CD4-positive, CD25-positive, alpha-beta regulatory T cell (primary cell): ENCODE data around the gene XPOT. TPM values are rescaled to one million over a fixed set of nuclear protein-coding genes. Genes with fewer than 3 reads are reported as not detected.
A peak's percentile ranks its signal among the peaks of the same experiment; 100 is the strongest.

Experiments used
- ATAC-seq, 2 donors: fragments of 150-1000 bp; cut with Tn5 transposase; one replicate each; pipeline ENCODE4 v1.10.0; 2021; ENCODE audit warnings: low read depth in 2 of 2, moderate number of reproducible peaks in 2 of 2, moderate library complexity in 1 of 2
- DNase-seq, 3 donors: peaks; one replicate each; pipeline versions ENCODE4 v3.0.0 to v3.0.0-alpha.2; 2012 to 2022; ENCODE audit warnings: mixed read lengths in 1 of 3
- H3K27ac ChIP-seq: one replicate; pipeline ENCODE4 v1.7.0; 2013; ENCODE audit warnings: mild to moderate bottlenecking, low read length; ENCODE audit not compliant: insufficient read depth, poor library complexity, severe bottlenecking
- H3K27me3 ChIP-seq: one replicate; pipeline ENCODE4 v1.7.0; 2013; ENCODE audit warnings: low read length; ENCODE audit not compliant: control insufficient read depth, insufficient read depth
- H3K36me3 ChIP-seq: one replicate; pipeline ENCODE4 v1.7.0; 2013; ENCODE audit warnings: mild to moderate bottlenecking, low read length, moderate library complexity; ENCODE audit not compliant: control insufficient read depth, insufficient read depth
- H3K4me1 ChIP-seq: 2 replicates; pipeline ENCODE4 v1.7.0; 2013; ENCODE audit warnings: mild to moderate bottlenecking, low read length; ENCODE audit not compliant: insufficient read depth, control insufficient read depth, poor library complexity, severe bottlenecking
- H3K4me3 ChIP-seq: one replicate; pipeline ENCODE4 v1.7.0; 2013; ENCODE audit warnings: low read depth, mild to moderate bottlenecking, low read length, moderate library complexity
- H3K9me3 ChIP-seq, 2 experiments: 1 replicate in 1 of 2; 2 replicates in 1 of 2; pipeline ENCODE4 v1.7.0; 2013; ENCODE audit warnings: low read length in 2 of 2, mild to moderate bottlenecking in 1 of 2, moderate library complexity in 1 of 2; ENCODE audit not compliant: control insufficient read depth in 2 of 2
- H3K27ac Mint-ChIP-seq, 3 donors: one replicate each; pipeline ENCODE4 v1.8.0; 2020 to 2022; ENCODE audit warnings: mild to moderate bottlenecking in 3 of 3, mixed read lengths in 3 of 3, moderate library complexity in 2 of 3
- H3K27me3 Mint-ChIP-seq: one replicate; pipeline ENCODE4 v1.8.0; 2022; ENCODE audit warnings: mild to moderate bottlenecking, mixed read lengths
- H3K36me3 Mint-ChIP-seq: one replicate; pipeline ENCODE4 v1.8.0; 2020; ENCODE audit warnings: mixed read lengths
- H3K4me1 Mint-ChIP-seq, 4 donors: one replicate each; pipeline ENCODE4 v1.8.0; 2020 to 2022; ENCODE audit warnings: mixed read lengths in 4 of 4, mild to moderate bottlenecking in 1 of 4
- H3K4me3 Mint-ChIP-seq, 4 donors: one replicate each; pipeline ENCODE4 v1.8.0; 2020 to 2022; ENCODE audit warnings: mild to moderate bottlenecking in 4 of 4, mixed read lengths in 4 of 4, moderate library complexity in 3 of 4
- H3K9me3 Mint-ChIP-seq, 7 donors: one replicate each; pipeline ENCODE4 v1.8.0; 2020 to 2022; ENCODE audit warnings: mixed read lengths in 7 of 7, mild to moderate bottlenecking in 3 of 7, moderate library complexity in 2 of 7
- polyA plus RNA-seq, 4 donors: library from polyadenylated mRNA; unstranded; fragments of 300-500 nt; fragmentation: Illumina TruSeq; gene quantifications; one replicate each; pipeline ENCODE4 v1.2.3, GENCODE V29; 2021
- total RNA-seq: library from RNA; stranded (reverse); gene quantifications from one replicate; pipeline ENCODE4 v1.2.3, GENCODE V29; 2022

The XPOT gene
- total and polyA plus RNA-seq, 5 donors from 2014 or later, result 27.7 to 59.6 (median 37.0) TPM

DNA sequence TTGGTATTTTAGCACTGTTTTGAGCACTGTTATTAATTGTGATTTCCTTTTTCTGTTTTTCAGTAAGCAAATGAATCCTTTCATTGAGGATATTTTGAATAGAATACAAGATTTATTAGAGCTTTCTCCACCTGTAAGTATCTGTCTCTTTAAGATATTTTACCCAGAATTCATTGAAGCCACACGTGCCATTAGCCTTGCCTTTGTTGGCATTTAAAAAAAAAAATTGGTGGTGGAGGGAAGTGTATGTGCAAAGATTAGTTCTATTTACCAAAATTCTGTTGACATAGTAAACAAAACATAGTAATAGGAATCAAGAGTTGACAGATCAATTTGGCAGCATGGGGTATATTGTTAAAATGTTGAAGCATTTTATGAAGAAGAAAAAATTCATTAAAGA lies 23.8 kb downstream of the XPOT start:
- H3K9me3 Mint-ChIP-seq, result no peaks in the 10 kb centered on the region
- Histone ChIP-seq H3K9me3 (no peaks in the 10 kb centered on the region), H3K4me1 (no peaks in the 10 kb centered on the region), H3K36me3 (peaks cover 97% of the 10 kb centered on the region), H3K27ac (no peak overlapping the region), H3K27me3 (no peaks in the 10 kb centered on the region), H3K4me3 (no peak overlapping the region)
- DNase-seq (no peak), ATAC-seq (no peak)
- peak overlapping the region in 1 of 3 donors; percentile 21 for H3K27ac Mint-ChIP-seq
- H3K27me3 Mint-ChIP-seq, result no peaks in the 10 kb centered on the region
- H3K4me3 Mint-ChIP-seq, result no peak overlapping the region
- peaks cover 0 to 17% (median 1%) of the 10 kb centered on the region in 4 donors for H3K4me1 Mint-ChIP-seq
- H3K36me3 Mint-ChIP-seq, result peaks cover 54% of the 10 kb centered on the region

GRCh38 chr12:64428956-64429355 lies 24.8 kb downstream of the XPOT start:
- Histone ChIP-seq H3K4me3 (no peak overlapping the region), H3K27ac (no peak overlapping the region), H3K27me3 (no peaks in the 10 kb centered on the region), H3K36me3 (peaks cover 97% of the 10 kb centered on the region), H3K9me3 (no peaks in the 10 kb centered on the region), H3K4me1 (no peaks in the 10 kb centered on the region)
- DNase-seq, result no peak
- peak overlapping the region in 1 of 3 donors; percentile 43 for H3K27ac Mint-ChIP-seq
- peaks cover 0 to 17% (median 1%) of the 10 kb centered on the region in 4 donors for H3K4me1 Mint-ChIP-seq
- ATAC-seq, result no peak
- H3K36me3 Mint-ChIP-seq, result peaks cover 62% of the 10 kb centered on the region
- no peak overlapping the region for H3K4me3 Mint-ChIP-seq
- H3K27me3 Mint-ChIP-seq, result no peaks in the 10 kb centered on the region
- H3K9me3 Mint-ChIP-seq, result no peaks in the 10 kb centered on the region

DNA sequence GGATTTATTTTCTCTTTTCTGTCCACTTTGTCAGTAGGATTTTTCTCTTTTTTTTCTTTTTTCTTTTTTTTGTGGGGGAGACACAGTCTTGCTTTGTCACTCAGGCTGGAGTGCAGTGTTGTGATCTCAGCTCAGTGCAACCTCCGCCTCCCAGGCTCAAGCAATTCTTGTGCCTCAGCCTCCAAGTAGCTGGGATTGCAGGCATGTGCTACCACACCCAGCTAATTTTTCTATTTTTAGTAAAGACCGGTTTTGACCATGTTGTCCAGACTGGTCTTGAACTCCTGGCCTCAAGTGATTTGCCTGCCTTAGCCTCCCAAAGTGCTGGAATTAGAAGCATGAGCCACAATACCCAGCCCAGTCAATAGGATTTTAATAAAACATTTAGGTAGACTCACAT lies 26.7 kb downstream of the XPOT start:
- H3K36me3 ChIP-seq, result peaks cover 96% of the 10 kb centered on the region
- H3K4me1 ChIP-seq, result no peaks in the 10 kb centered on the region
- peaks cover 64% of the 10 kb centered on the region for H3K36me3 Mint-ChIP-seq
- ATAC-seq (no peak), DNase-seq (no peak)
- no peaks in the 10 kb centered on the region for H3K9me3 Mint-ChIP-seq
- no peak overlapping the region for H3K4me3 Mint-ChIP-seq
- H3K27me3 Mint-ChIP-seq, result no peaks in the 10 kb centered on the region
- no peaks in the 10 kb centered on the region for H3K27me3 ChIP-seq
- no peak overlapping the region for H3K27ac ChIP-seq
- peaks cover 0 to 21% (median 1%) of the 10 kb centered on the region in 4 donors for H3K4me1 Mint-ChIP-seq
- H3K4me3 ChIP-seq, result no peak overlapping the region
- no peak overlapping the region for H3K27ac Mint-ChIP-seq
- H3K9me3 ChIP-seq, result no peaks in the 10 kb centered on the region

- no peaks in the 10 kb centered on the region for H3K4me1 ChIP-seq
- H3K9me3 ChIP-seq, result no peaks in the 10 kb centered on the region
- Mint-ChIP-seq H3K27ac (no peak overlapping the region), H3K9me3 (no peaks in the 10 kb centered on the region), H3K4me1 (peaks cover 0 to 21% (median 1%) of the 10 kb centered on the region in 4 donors), H3K4me3 (no peak overlapping the region), H3K36me3 (peaks cover 66% of the 10 kb centered on the region), H3K27me3 (no peaks in the 10 kb centered on the region)
- no peak overlapping the region for H3K4me3 ChIP-seq
- H3K36me3 ChIP-seq, result peaks cover 96% of the 10 kb centered on the region
- no peaks in the 10 kb centered on the region for H3K27me3 ChIP-seq
- DNase-seq (no peak), ATAC-seq (no peak)
- no peak overlapping the region for H3K27ac ChIP-seq
These were observed 27.6 kb downstream of the XPOT start for GRCh38 chr12:64431791-64432190.

DNA sequence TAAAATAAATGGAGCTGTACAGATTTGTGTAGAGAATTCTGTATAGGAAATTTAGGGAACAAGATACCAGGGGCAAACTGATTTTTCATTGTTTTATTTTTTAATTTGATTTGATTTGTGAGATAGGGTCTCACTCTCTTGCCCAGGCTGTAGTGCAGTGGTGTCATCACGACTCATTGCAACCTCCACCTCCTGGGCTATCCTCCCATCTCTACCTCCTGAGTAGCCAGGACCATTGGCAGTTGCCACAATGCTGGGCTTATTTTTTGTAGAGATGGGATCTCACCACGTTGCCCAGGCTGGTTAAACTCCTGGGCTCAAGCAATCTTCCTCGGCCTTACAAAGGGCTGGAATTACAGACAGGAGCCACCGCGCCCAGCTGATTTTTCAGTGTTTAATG lies 29.7 kb downstream of the XPOT start:
- Mint-ChIP-seq H3K27ac (peak overlapping the region in 2 of 3 donors; percentile 15 to 18), H3K9me3 (no peaks in the 10 kb centered on the region), H3K4me3 (no peak overlapping the region), H3K4me1 (peaks cover 0 to 13% (median 4%) of the 10 kb centered on the region in 4 donors), H3K27me3 (no peaks in the 10 kb centered on the region), H3K36me3 (peaks cover 69% of the 10 kb centered on the region)
- H3K36me3 ChIP-seq, result peaks cover 87% of the 10 kb centered on the region
- DNase-seq, result no peak
- H3K4me1 ChIP-seq, result no peaks in the 10 kb centered on the region
- H3K27ac ChIP-seq, result no peak overlapping the region
- H3K4me3 ChIP-seq, result no peak overlapping the region
- H3K9me3 ChIP-seq, result no peaks in the 10 kb centered on the region
- H3K27me3 ChIP-seq, result no peaks in the 10 kb centered on the region
- ATAC-seq, result no peak

DNA sequence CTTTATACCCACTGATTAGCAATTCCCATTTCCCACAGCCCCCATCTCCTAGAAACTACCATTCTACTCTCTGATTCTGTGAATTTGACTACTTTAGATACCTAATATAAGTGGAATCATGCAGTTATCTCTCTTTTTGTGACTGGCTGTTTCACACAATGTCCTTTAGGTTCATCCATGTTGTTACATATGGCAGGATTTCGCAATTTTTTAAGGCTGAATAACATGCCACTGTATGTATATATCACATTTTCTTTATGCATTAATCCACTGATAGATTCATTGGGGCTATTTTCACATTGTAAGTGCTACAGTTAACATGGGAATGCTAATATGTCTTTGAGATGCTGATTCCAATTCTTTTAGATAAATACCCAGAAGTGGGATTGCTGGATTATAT lies 35.9 kb downstream of the XPOT start:
- Histone ChIP-seq H3K4me1 (no peaks in the 10 kb centered on the region), H3K36me3 (peaks cover 64% of the 10 kb centered on the region), H3K9me3 (no peaks in the 10 kb centered on the region), H3K27me3 (no peaks in the 10 kb centered on the region), H3K4me3 (no peak overlapping the region), H3K27ac (no peak overlapping the region)
- ATAC-seq (no peak), DNase-seq (no peak)
- peaks cover 50% of the 10 kb centered on the region for H3K36me3 Mint-ChIP-seq
- peaks cover 9 to 10% (median 10%) of the 10 kb centered on the region in 4 donors for H3K4me1 Mint-ChIP-seq
- H3K27ac Mint-ChIP-seq, result no peak overlapping the region
- no peaks in the 10 kb centered on the region for H3K9me3 Mint-ChIP-seq
- H3K27me3 Mint-ChIP-seq, result no peaks in the 10 kb centered on the region
- H3K4me3 Mint-ChIP-seq, result no peak overlapping the region

DNA sequence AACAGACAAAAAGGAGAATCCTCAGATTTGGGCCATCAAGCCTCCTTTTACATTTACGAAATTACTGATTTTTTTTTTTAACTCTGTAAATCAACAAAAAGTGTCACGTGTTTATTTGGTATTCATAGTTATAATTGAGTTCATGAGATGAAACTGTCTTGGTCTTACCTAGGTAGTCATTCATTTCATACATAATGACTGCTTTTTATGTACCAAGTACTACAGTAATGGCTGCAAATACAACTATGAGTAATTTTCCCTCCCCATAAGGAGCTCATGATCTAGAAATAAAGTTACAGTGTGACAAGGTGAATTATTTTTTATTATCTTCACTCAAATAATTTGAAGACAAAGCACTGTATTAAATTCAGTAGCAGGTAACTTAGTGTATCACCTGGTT lies 41.3 kb downstream of the XPOT start:
- ATAC-seq, result no peak
- no peak overlapping the region for H3K4me3 Mint-ChIP-seq
- H3K27ac Mint-ChIP-seq, result peak overlapping the region in 1 of 3 donors; percentile 11
- no peaks in the 10 kb centered on the region for H3K9me3 ChIP-seq
- H3K36me3 ChIP-seq, result peaks cover 35% of the 10 kb centered on the region
- DNase-seq, result no peak
- H3K27me3 ChIP-seq, result no peaks in the 10 kb centered on the region
- no peak overlapping the region for H3K4me3 ChIP-seq
- H3K4me1 ChIP-seq, result peaks cover 3% of the 10 kb centered on the region
- no peak overlapping the region for H3K27ac ChIP-seq
- no peaks in the 10 kb centered on the region for H3K9me3 Mint-ChIP-seq
- H3K36me3 Mint-ChIP-seq, result peaks cover 32% of the 10 kb centered on the region
- H3K4me1 Mint-ChIP-seq, result peaks cover 13 to 20% (median 17%) of the 10 kb centered on the region in 4 donors
- no peaks in the 10 kb centered on the region for H3K27me3 Mint-ChIP-seq

DNA sequence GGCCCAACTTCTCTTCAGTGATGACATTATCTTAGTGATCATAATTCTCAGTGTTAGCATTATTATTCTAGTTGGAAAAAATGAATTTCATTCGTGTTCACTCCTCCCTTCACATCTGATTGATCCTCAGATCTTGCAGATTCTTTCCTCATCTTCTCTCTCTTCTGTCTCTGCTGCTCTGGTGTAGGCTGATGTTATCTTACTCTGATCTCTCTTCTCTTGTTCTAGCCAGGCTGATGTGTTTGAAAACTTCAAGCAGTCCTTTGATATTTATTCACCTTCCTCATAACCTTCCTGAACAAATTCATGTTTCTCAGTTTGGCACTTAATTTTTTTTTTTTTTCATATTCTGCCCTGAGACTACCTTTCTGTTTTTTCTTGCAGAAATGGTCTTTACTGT lies 42.1 kb downstream of the XPOT start:
- Histone ChIP-seq H3K9me3 (no peaks in the 10 kb centered on the region), H3K4me1 (peaks cover 11% of the 10 kb centered on the region), H3K27me3 (no peaks in the 10 kb centered on the region), H3K27ac (no peak overlapping the region), H3K36me3 (peaks cover 29% of the 10 kb centered on the region), H3K4me3 (no peak overlapping the region)
- Mint-ChIP-seq H3K36me3 (peaks cover 25% of the 10 kb centered on the region), H3K4me3 (peak overlapping the region in 1 of 4 donors; percentile 34), H3K9me3 (no peaks in the 10 kb centered on the region), H3K4me1 (peaks cover 18 to 25% (median 23%) of the 10 kb centered on the region in 4 donors), H3K27me3 (no peaks in the 10 kb centered on the region), H3K27ac (peak overlapping the region; percentile 16 to 53 (median 17))
- ATAC-seq (no peak), DNase-seq (no peak)
